Memory B cell (primary cell): Measurements from ENCODE around the gene CCDC91.
"Not testable (repeated sequence)": the region's sequence is repeated elsewhere in the genome, so short reads cannot be mapped to it uniquely, and the experiment has no call there.

ENCODE experiments used
- ATAC-seq: fragments of 150-1000 bp; cut with Tn5 transposase; 2 replicates; pipeline ENCODE4 v1.10.0; 2021; ENCODE audit warnings: low read depth, mild to moderate bottlenecking, moderate library complexity
- DNase-seq, 2 donors: peaks; one replicate each; pipeline ENCODE4 v3.0.0; 2022; ENCODE audit warnings: low spot score in 2 of 2
- H3K27ac Mint-ChIP-seq: one replicate; pipeline ENCODE4 v1.8.0; 2022; ENCODE audit warnings: mild to moderate bottlenecking, moderate library complexity, mixed read lengths
- H3K27me3 Mint-ChIP-seq: one replicate; pipeline ENCODE4 v1.8.0; 2022; ENCODE audit warnings: mixed read lengths
- H3K36me3 Mint-ChIP-seq: one replicate; pipeline ENCODE4 v1.8.0; 2022; ENCODE audit warnings: mild to moderate bottlenecking, mixed read lengths
- H3K4me1 Mint-ChIP-seq: one replicate; pipeline ENCODE4 v1.8.0; 2022; ENCODE audit warnings: mixed read lengths
- H3K4me3 Mint-ChIP-seq: one replicate; pipeline ENCODE4 v1.8.0; 2022; ENCODE audit warnings: mild to moderate bottlenecking, moderate library complexity, mixed read lengths
- H3K9me3 Mint-ChIP-seq: one replicate; pipeline ENCODE4 v1.8.0; 2022; ENCODE audit warnings: mixed read lengths

The CCDC91 gene

DNA sequence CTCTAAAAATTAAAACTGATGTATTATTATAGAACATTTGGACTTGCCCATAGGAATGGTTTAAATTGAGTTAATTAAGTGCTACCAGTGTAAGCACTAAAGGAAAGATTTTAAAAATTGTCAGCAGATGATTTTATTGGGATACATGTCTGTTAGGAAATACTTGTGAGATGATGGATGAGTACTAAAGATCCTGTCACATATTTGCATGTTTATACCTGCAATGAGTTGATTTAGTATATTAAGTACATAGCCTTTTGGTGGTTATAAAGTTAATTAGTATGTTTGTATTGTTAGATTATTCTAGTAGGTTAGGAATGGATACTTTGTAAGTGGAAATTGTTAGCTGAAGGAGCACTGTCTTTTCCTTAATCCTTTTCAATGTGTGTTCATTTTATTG, 67.2 kb downstream of the CCDC91 start:
- Mint-ChIP-seq H3K36me3 (peaks cover 24% of the 10 kb centered on the region), H3K4me3 (no peak overlapping the region), H3K4me1 (peaks cover 16% of the 10 kb centered on the region), H3K27me3 (no peaks in the 10 kb centered on the region), H3K27ac (no peak overlapping the region), H3K9me3 (no peaks in the 10 kb centered on the region)
- DNase-seq (no peak), ATAC-seq (no peak)

DNA sequence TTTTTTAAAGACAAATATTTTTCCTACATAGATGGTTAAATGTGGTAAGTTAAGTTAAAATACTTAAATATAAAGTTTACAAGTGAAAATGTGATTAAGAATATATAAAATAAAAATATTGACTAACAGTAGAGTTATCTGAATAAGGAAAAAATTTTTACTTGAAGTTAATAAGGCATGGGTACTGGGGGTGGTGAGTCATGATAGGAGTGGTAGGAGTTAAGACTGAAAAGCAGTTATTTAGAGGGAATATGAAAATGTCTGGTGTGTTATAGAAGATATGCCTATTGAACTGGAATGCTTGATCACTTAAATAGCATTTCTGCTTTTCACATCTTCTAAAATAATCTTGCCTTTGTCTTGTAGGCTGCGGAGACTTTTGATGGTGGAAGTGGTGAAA, 68.7 kb downstream of the CCDC91 start:
- DNase-seq (no peak), ATAC-seq (no peak)

DNA sequence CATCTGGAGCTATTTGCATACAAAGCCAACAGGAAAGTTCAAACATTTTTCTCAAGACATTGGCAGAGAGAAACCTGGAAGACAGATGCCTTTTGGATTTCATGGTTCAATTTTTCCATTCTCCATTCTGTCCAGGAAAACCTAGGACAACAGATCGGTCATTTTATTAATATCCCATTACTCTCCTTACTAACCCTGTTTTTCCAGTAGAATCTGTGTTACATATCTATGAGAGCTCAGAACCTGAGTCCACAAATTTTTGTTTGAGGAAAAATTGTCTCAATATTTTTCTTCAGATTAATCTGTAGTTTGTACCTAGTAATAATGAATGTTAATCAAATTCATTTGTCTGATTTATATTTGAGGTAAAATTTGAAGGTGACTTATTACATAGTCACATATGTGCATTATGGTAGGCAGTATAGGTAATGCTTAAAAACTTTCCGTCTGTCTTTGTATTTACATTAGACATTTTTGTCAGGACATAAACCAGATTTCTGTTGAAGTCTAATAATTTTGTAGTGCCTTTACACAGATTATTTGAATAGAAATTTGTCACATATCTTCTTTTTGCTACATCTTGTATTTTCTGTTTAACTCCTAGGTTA, 75.3 kb downstream of the CCDC91 start:
- no peak overlapping the region for H3K4me3 Mint-ChIP-seq
- peaks cover 3% of the 10 kb centered on the region for H3K4me1 Mint-ChIP-seq
- H3K27me3 Mint-ChIP-seq: no peaks in the 10 kb centered on the region
- H3K27ac Mint-ChIP-seq: no peak overlapping the region
- peaks cover 4% of the 10 kb centered on the region for H3K9me3 Mint-ChIP-seq
- H3K36me3 Mint-ChIP-seq: peaks cover 29% of the 10 kb centered on the region
- DNase-seq (no peak), ATAC-seq (no peak)

More for the DNA sequence above, 68.7 kb downstream of the CCDC91 start:
- H3K4me3 Mint-ChIP-seq: no peak overlapping the region
- H3K9me3 Mint-ChIP-seq: no peaks in the 10 kb centered on the region
- peaks cover 27% of the 10 kb centered on the region for H3K36me3 Mint-ChIP-seq
- H3K27me3 Mint-ChIP-seq: no peaks in the 10 kb centered on the region
- no peak overlapping the region for H3K27ac Mint-ChIP-seq
- peaks cover 3% of the 10 kb centered on the region for H3K4me1 Mint-ChIP-seq

DNA sequence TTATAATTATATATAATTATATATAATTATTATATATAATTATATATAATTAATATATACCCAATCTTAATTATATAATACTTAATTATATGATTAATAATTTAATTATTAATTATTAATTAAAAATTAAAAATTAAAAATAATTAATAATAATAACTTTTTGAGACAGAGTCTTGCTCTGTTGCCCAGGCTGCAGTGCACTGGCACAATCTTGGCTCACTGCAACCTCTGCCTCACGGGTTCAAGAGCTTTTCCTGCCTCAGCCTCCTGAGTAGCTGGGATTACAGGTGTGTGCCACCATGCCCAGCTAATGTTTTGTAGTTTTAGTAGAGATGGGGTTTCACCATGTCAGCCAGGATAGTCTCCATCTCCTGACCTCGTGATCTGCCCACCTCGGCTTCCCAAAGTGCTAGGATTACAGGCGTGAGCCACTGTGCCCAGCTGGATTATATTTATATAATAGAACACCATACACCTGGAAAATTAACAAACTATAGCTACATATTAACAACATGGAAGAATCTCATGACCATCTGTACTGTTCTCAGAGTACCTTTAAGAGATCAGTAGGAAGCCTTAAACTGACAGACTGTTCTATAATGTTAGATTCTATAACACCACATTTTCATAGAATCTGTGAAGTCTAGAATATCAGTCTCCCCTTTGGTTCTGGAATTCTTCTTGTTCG, 77.8 kb downstream of the CCDC91 start:
- ATAC-seq, H3K27me3 Mint-ChIP-seq, H3K4me3 Mint-ChIP-seq, DNase-seq, H3K4me1 Mint-ChIP-seq: not testable (repeated sequence)
- Mint-ChIP-seq H3K9me3 (peaks cover 13% of the 10 kb centered on the region), H3K36me3 (peaks cover 27% of the 10 kb centered on the region), H3K27ac (peak overlapping the region; percentile 28)

DNA sequence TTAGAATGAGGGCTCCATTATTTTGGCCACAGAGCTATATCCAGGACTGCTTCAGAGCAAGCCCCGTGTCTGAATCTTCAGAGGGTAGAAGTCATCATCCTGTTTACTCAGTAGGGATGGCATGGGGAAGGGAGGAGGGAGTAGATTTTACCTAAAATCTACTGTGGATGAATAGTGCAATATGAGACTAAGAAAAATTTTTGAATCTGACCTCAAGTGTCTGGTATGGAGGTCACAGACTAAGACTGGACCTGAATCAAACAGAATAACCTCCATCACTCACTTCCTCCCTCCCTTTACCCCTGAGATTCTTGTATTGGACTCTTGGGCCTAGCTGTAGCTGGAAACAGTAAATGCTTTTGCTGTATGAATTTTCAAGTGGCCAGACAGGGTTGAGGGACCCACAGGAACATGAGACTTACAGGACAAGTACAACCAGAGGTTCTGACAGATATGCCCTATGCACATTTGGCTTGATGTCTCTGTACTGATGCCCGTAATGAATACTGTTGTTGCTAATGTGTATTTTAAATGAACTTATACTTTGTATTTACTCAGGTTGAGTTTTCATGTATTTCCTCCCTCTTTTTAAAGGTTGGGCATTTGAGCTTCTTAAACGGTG, 78.5 kb downstream of the CCDC91 start:
- Mint-ChIP-seq H3K4me1 (no peaks in the 10 kb centered on the region), H3K27me3 (no peaks in the 10 kb centered on the region), H3K4me3 (no peak overlapping the region), H3K36me3 (peaks cover 27% of the 10 kb centered on the region), H3K27ac (peak overlapping the region; percentile 28), H3K9me3 (peaks cover 13% of the 10 kb centered on the region)
- DNase-seq (no peak), ATAC-seq (no peak)

DNA sequence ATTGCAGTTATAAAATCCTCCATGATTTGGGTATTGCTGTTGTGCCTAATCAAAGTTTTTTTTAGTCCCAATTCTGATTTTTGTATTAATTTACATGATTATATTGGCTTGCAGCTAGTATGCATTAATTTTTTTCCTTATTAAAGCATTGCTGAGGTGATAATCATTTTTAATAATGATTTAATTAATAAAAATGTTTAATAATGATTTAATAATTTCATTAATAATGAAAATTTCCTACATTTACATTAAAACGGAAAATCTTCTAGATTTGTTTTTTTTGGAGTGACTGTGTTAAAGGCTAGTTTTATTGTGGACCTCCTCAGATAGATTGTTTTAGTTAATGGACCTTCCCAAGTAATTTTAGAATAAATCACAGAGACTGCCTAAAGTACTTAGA, 79.6 kb downstream of the CCDC91 start:
- H3K27ac Mint-ChIP-seq: no peak overlapping the region
- DNase-seq (no peak), ATAC-seq (no peak)
- H3K4me3 Mint-ChIP-seq: no peak overlapping the region
- H3K9me3 Mint-ChIP-seq: peaks cover 13% of the 10 kb centered on the region
- peaks cover 36% of the 10 kb centered on the region for H3K36me3 Mint-ChIP-seq
- H3K4me1 Mint-ChIP-seq: no peaks in the 10 kb centered on the region
- H3K27me3 Mint-ChIP-seq: no peaks in the 10 kb centered on the region

DNA sequence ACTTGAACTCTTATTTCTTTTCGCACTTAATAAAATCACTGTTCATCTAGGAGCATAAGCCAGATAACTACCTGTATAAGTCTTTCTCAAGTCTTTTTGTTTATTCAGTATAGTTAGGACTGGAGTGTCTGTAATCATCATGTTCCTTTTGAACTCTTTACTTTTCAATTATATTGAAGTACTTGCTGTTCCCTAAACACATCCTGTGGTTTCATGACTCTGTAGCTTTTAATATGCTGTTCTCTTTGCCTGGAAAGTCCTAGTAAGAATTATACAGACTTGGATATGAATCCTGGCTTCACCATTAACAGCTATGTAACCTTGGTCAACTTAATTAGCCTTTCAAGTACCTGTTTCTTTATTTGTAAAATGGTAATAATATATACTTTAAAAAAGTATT, 88.2 kb downstream of the CCDC91 start:
- Mint-ChIP-seq H3K9me3 (peaks cover 2% of the 10 kb centered on the region), H3K4me3 (no peak overlapping the region), H3K27ac (no peak overlapping the region), H3K27me3 (no peaks in the 10 kb centered on the region), H3K36me3 (peaks cover 28% of the 10 kb centered on the region), H3K4me1 (peaks cover 5% of the 10 kb centered on the region)
- no peak for ATAC-seq
- DNase-seq: no peak

DNA sequence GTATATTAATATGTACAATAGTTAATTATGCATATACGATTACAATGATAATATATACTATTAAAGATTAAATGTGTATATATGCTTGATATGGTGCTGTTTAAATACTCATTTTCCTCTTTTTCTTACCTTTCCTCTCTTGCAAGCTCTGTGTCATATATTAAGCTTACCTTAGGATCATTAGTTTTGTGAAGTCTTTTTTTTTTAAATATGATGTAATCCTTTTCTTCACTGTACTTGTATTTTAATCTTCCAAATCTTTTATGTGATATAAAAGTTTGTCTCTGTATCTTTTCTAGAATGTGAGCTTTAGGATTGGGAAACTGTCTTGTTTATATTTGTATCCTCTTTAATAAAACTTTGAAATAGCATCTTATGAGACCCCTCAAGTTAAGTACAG, 88.7 kb downstream of the CCDC91 start:
- H3K27ac Mint-ChIP-seq: no peak overlapping the region
- ATAC-seq (no peak), DNase-seq (no peak)
- H3K27me3 Mint-ChIP-seq: no peaks in the 10 kb centered on the region
- peaks cover 2% of the 10 kb centered on the region for H3K9me3 Mint-ChIP-seq
- H3K4me3 Mint-ChIP-seq: no peak overlapping the region
- peaks cover 28% of the 10 kb centered on the region for H3K36me3 Mint-ChIP-seq
- H3K4me1 Mint-ChIP-seq: peaks cover 5% of the 10 kb centered on the region

DNA sequence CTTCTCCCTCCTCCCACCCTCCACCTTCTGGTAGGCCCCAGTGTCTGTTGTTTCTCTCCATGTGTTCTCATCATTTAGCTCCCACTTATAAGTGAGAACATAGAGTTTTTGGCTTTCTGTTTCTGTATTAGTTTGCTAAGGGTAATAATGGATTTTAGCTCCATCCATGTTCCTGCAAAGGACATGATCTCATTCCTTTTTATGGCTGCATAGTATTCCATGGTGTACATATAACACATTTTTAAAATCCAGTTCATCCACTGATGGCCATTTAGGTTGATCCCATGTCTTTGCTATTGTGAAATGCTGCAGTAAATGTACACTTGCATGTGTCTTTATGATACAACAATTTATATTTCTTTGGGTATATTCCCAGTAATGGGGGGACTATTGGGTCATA, 96.1 kb downstream of the CCDC91 start:
- no peak overlapping the region for H3K4me3 Mint-ChIP-seq
- H3K27ac Mint-ChIP-seq: no peak overlapping the region
- peaks cover 11% of the 10 kb centered on the region for H3K4me1 Mint-ChIP-seq
- H3K36me3 Mint-ChIP-seq: peaks cover 56% of the 10 kb centered on the region
- H3K9me3 Mint-ChIP-seq: peaks cover 18% of the 10 kb centered on the region
- H3K27me3 Mint-ChIP-seq: no peaks in the 10 kb centered on the region
- DNase-seq (no peak), ATAC-seq (no peak)

DNA sequence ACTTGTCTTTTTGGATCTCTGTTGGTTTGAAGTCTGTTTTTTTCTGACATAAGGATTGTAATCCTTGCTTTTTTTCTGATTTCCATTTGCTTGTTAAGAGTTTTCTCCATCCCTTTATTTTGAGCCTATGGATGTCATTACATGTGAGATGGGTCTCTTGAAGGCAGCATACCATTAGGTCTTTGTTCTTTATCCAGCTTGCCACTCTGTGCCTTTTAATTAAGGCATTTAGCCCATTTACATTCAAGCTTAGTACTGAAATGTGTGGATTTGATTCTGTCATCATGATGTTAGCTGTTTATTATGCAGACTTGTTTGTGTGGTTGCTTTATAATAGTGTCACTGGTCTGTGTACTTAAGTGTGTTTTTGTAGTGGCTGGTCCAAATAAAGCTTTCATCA, 100.0 kb downstream of the CCDC91 start:
- H3K36me3 Mint-ChIP-seq: peaks cover 53% of the 10 kb centered on the region
- H3K27me3 Mint-ChIP-seq: no peaks in the 10 kb centered on the region
- no peak overlapping the region for H3K27ac Mint-ChIP-seq
- no peak for DNase-seq
- peaks cover 19% of the 10 kb centered on the region for H3K4me1 Mint-ChIP-seq
- H3K4me3 Mint-ChIP-seq: no peak overlapping the region
- no peak for ATAC-seq
- H3K9me3 Mint-ChIP-seq: peaks cover 16% of the 10 kb centered on the region

DNA sequence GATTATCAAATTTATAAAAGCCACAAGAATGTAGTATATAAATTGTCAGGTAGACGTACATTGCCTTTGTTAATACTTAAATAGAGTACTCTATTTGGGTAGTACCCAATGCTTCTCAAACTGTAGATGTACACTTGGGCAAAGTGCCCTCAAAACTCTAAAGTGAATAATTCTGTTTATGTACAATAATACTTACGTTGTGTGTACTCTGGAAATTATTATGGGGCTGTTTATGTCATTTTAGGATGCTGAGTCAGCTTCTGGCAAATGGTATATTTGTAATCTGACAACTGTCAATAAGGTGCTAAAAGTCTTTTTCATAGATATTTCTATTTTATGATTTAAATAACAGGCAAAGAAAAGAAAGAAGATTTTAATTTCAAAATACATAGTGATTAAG, 102.4 kb downstream of the CCDC91 start:
- Mint-ChIP-seq H3K9me3 (peaks cover 16% of the 10 kb centered on the region), H3K36me3 (peaks cover 42% of the 10 kb centered on the region), H3K27ac (no peak overlapping the region), H3K4me1 (peaks cover 15% of the 10 kb centered on the region), H3K27me3 (no peaks in the 10 kb centered on the region), H3K4me3 (no peak overlapping the region)
- DNase-seq (no peak), ATAC-seq (no peak)

DNA sequence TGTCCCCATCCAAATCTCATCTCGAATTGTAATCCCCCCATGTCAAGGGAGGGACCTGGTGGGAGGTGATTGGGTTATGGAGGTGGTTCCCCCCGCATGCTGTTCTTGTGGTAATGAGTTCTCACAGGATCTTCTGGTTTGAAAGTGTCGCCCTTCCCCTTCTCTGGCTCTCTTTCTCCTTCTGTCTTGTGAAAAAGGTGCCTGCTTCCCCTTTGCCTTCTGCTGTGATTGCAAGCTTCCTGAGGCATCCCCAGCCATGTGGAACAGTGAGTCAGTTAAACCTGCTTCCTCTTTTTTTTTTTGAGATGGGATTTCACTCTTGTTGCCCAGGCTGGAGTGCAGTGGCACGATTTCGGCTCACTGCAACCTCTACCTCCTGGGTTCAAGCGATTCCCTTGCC, 104.0 kb downstream of the CCDC91 start:
- ATAC-seq (peak; percentile 32), DNase-seq (no peak)
- Mint-ChIP-seq H3K36me3 (peaks cover 30% of the 10 kb centered on the region), H3K4me3 (no peak overlapping the region), H3K27me3 (no peaks in the 10 kb centered on the region), H3K9me3 (peaks cover 7% of the 10 kb centered on the region), H3K27ac (no peak overlapping the region), H3K4me1 (peaks cover 8% of the 10 kb centered on the region)

DNA sequence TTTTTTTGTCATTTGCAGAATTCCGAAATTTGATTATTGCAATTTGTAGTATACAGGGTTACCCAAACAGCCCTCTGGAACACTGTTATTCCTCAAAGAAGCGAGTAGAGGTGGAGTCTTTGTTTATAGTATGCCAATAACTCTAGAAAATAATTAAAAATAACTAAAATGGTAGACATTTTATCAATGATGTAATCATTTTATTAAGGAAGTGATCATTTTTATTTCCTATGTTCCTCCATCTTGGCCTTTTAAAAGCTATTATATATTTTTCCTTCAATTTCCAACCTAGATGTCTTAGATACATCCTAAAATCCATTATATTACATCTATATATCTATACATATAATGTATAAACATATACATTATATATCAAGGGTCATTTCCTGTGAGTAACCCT, 106.0 kb downstream of the CCDC91 start:
- H3K36me3 Mint-ChIP-seq: peaks cover 21% of the 10 kb centered on the region
- no peak overlapping the region for H3K27ac Mint-ChIP-seq
- H3K4me1 Mint-ChIP-seq: peaks cover 8% of the 10 kb centered on the region
- no peaks in the 10 kb centered on the region for H3K27me3 Mint-ChIP-seq
- no peak overlapping the region for H3K4me3 Mint-ChIP-seq
- H3K9me3 Mint-ChIP-seq: no peaks in the 10 kb centered on the region
- ATAC-seq (no peak), DNase-seq (no peak)

DNA sequence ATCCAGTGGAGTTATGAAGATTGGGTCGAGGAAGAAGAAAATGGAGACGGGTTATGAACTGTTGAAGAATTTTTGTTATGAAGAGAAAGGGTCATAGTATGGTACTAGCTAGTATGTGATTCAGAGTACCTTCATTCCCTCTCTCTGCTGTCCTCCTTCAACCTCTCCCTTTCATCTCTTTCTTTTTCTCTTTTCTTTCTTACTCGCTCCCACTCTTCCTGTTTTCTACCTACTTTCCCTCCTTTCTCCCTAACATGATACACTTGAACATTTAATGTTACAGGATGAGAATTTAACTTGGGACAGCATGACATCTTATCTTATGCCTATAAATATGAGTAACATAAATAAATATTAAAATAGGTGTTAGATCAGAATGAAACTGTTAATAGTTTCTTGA, 112.9 kb downstream of the CCDC91 start:
- Mint-ChIP-seq H3K9me3 (no peaks in the 10 kb centered on the region), H3K4me3 (no peak overlapping the region), H3K36me3 (peaks cover 24% of the 10 kb centered on the region), H3K4me1 (no peaks in the 10 kb centered on the region), H3K27ac (no peak overlapping the region), H3K27me3 (no peaks in the 10 kb centered on the region)
- DNase-seq: no peak
- ATAC-seq: no peak

DNA sequence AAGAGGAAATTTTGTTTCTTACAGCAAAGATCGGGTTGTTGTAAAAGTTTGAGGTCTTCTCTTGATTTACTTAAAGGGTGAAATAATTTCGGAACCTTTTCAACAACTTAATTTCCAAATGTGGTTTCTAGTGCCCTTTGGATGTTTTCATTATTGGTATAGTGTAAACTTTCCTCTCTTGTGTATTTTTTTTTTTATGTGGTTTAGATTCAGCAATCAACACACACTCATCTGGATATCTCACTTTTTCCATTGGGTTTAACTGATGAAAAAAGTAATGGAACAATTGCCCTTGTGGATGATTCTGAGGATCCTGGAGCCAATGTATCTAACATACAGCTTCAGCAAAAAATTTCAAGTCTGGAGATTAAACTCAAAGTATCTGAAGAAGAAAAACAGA, 116.3 kb downstream of the CCDC91 start:
- ATAC-seq (no peak), DNase-seq (no peak)
- Mint-ChIP-seq H3K4me1 (no peaks in the 10 kb centered on the region), H3K27me3 (no peaks in the 10 kb centered on the region), H3K36me3 (peaks cover 47% of the 10 kb centered on the region), H3K4me3 (no peak overlapping the region), H3K27ac (no peak overlapping the region), H3K9me3 (no peaks in the 10 kb centered on the region)
